Heart right ventricle (tissue), 16 donors: ENCODE data around the gene ZNF106. TPM values are rescaled to one million over a fixed set of nuclear protein-coding genes. Genes with fewer than 3 reads are reported as not detected.
A peak's percentile ranks its signal among the peaks of the same experiment; 100 is the strongest.

ENCODE experiments used
- ATAC-seq, 8 donors: fragments of 200-7000 bp; cut with Tn5 transposase; one replicate each; pipeline ENCODE4 v1.9.1; 2020; ENCODE audit warnings: mild to moderate bottlenecking in 8 of 8, moderate library complexity in 8 of 8, moderate number of reproducible peaks in 1 of 8
- DNase-seq, 2 donors: peaks; one replicate each; pipeline ENCODE4 v3.0.0-alpha.2; 2020
- H3K27ac ChIP-seq, 10 donors: fragments of 200-600 bp; sonication (generic) in 2 of 10; one replicate each; pipeline versions ENCODE4 v1.5.0 to v1.8.0; 2020 to 2022; ENCODE audit warnings: mild to moderate bottlenecking in 3 of 10
- H3K27me3 ChIP-seq, 7 donors: fragments of 200-600 bp; one replicate each; pipeline ENCODE4 v1.8.0; 2021 to 2022; ENCODE audit warnings: mild to moderate bottlenecking in 2 of 7
- H3K36me3 ChIP-seq, 9 donors: fragments of 200-600 bp; sonication (generic) in 1 of 9; one replicate each; pipeline versions ENCODE4 v1.5.0 to v1.8.0; 2020 to 2022; ENCODE audit warnings: mild to moderate bottlenecking in 2 of 9
- H3K4me1 ChIP-seq, 9 donors: fragments of 200-600 bp; sonication (generic) in 1 of 9; one replicate each; pipeline versions ENCODE4 v1.5.0 to v1.8.0; 2020 to 2022; ENCODE audit warnings: mild to moderate bottlenecking in 4 of 9
- H3K4me3 ChIP-seq, 10 donors: fragments of 200-600 bp; sonication (generic) in 2 of 10; one replicate each; pipeline versions ENCODE4 v1.5.0 to v1.8.0; 2020 to 2022; ENCODE audit warnings: mild to moderate bottlenecking in 7 of 10, moderate library complexity in 2 of 10
- H3K9me3 ChIP-seq, 11 donors: fragments of 200-600 bp in 10 of 11; sonication (generic) in 2 of 11; one replicate each; pipeline versions ENCODE4 v1.5.0 to v1.8.0; 2013 to 2022; ENCODE audit warnings: mild to moderate bottlenecking in 2 of 11, control low read depth in 1 of 11, moderate library complexity in 1 of 11
- CTCF ChIP-seq, 9 donors: fragments of 200-600 bp; sonication (generic) in 2 of 9; IDR thresholded peaks; one replicate each; pipeline versions ENCODE4 v1.5.0 to v1.8.0; 2021 to 2022; ENCODE audit warnings: antibody characterized with exemption in 9 of 9, mild to moderate bottlenecking in 5 of 9, moderate library complexity in 1 of 9
- WGBS, 2 donors: extraction: QIAGEN DNeasy Blood & Tissue Kit; methylation state at CpG; one replicate each; pipeline ENCODE4 v1.1.7; 2013; ENCODE audit warnings: inconsistent platforms in 1 of 2; 5-methylcytosine and 5-hydroxymethylcytosine counted together
- intact Hi-C, 10 donors: fragments of 100-400 bp; cut with DNase I; formaldehyde crosslinking; loops; one replicate each; pipeline versions ENCODE4 v1.11.1 to v1.14.2; 2022
- polyA plus RNA-seq, 2 donors: library from polyadenylated mRNA; stranded (reverse); fragments of 200-250 nt; gene quantifications; one replicate each; pipeline ENCODE4 v1.2.3, GENCODE V29; 2013
- total RNA-seq, 10 donors: library from RNA; stranded (reverse); fragmentation: NEBNext Ultra II Directional in 3 of 10; extraction: Animal tissue kit (Norgen Biotek cat#: 25700) in 3 of 10; gene quantifications; one replicate each; pipeline versions ENCODE4 v1.2.1 to v1.2.4, GENCODE V29; 2021 to 2023
- donor health status: Arrhythmogenic right ventricular cardiomyopathy.
- donor health status: ischemic (EF 13 %, LVEDD 7.1; RV severe dilation, severe dysfunction).
- donor health status: healthy with polysubstance abuse.
- donor health status: DM: no; HTN: yes; CAD: no.
- donor health status: DM: no; HTN: no; CAD: no.
- donor health status: ischemic (EF 25% LVEDD 6.9; RV normal size, moderate dysfunction).
- donor health status: ischemic (EF 25% LVEDD 5.7; RV mildly dilated, moderate dysfunction).
- donor health status: healthy.
- donor health status: DM: yes; HTN: yes; CAD: no.
- donor health status: Ischemic cardiomyopathy.
- donor health status: ischemic (EF 35%, LVEDD 5.7; RV mildly dilated, moderate dysfunction).
- donor health status: nonischemic (EF 11% LVEDD 7.7; RV severe dilation, severe dysfunction).
- donor health status: DM: yes; HTN: yes; CAD: no.
- donor health status: PGD.
- donor health status: ischemic (EF 29% LVEDD 5.4; RV normal size, mild dysfunction).
- donor health status: nonischemic (EF 23%, LVEDD 6.1; RV moderate dilation, normal function).

Gene ZNF106
- total and polyA plus RNA-seq, 12 donors = 52.6 to 945 (median 720) TPM

GRCh38 chr15:42371096-42371495, 119.8 kb downstream of the ZNF106 start:
- no peak for ATAC-seq

GRCh38 chr15:42368096-42368495, 122.8 kb downstream of the ZNF106 start:
- H3K36me3 ChIP-seq = peaks cover 0 to 7% (median 0%) of the 10 kb centered on the region in 9 donors
- ATAC-seq (no peak), DNase-seq (no peak)
- no peaks in the 10 kb centered on the region for H3K27me3 ChIP-seq
- intact Hi-C loops = no loop called here
- no peak overlapping the region for H3K4me3 ChIP-seq
- WGBS, 2 donors = 87 to 92% methylated on average over 3 of the region's 3 CpGs
- TF ChIP-seq CTCF (IDR thresholded peaks at IDR 0.05) = no peak
- peaks cover 0 to 40% (median 0%) of the 10 kb centered on the region in 9 donors for H3K4me1 ChIP-seq
- no peak overlapping the region for H3K27ac ChIP-seq
- peaks cover 0 to 4% (median 0%) of the 10 kb centered on the region in 11 donors for H3K9me3 ChIP-seq

More at GRCh38 chr15:42371096-42371495, 119.8 kb downstream of the ZNF106 start:
- no peak overlapping the region for H3K4me3 ChIP-seq
- 72 to 85% methylated on average over 2 of the region's 2 CpGs for WGBS, 2 donors
- H3K27ac ChIP-seq = no peak overlapping the region
- H3K9me3 ChIP-seq = peaks cover 0 to 4% (median 0%) of the 10 kb centered on the region in 11 donors
- peak in 1 of 9 donors; percentile 9 for TF ChIP-seq CTCF (IDR thresholded peaks at IDR 0.05)
- H3K27me3 ChIP-seq = no peaks in the 10 kb centered on the region
- peaks cover 0 to 32% (median 4%) of the 10 kb centered on the region in 9 donors for H3K4me1 ChIP-seq
- no peak for DNase-seq
- intact Hi-C loops = no loop called here
- H3K36me3 ChIP-seq = no peaks in the 10 kb centered on the region

GRCh38 chr15:42367041-42367440, 123.9 kb downstream of the ZNF106 start:
- ATAC-seq (peak in 4 of 8 donors; percentile 37 to 52 (median 39)), DNase-seq (no peak)
- H3K4me3 ChIP-seq = no peak overlapping the region
- WGBS, 2 donors = 69 to 91% methylated on average over 5 of the region's 5 CpGs
- peak overlapping the region in 1 of 10 donors; percentile 39 for H3K27ac ChIP-seq
- H3K4me1 ChIP-seq = peaks cover 0 to 40% (median 0%) of the 10 kb centered on the region in 9 donors
- H3K36me3 ChIP-seq = peaks cover 0 to 14% (median 0%) of the 10 kb centered on the region in 9 donors
- intact Hi-C loops = no loop called here
- TF ChIP-seq CTCF (IDR thresholded peaks at IDR 0.05) = no peak
- H3K9me3 ChIP-seq = peaks cover 0 to 4% (median 0%) of the 10 kb centered on the region in 11 donors
- no peaks in the 10 kb centered on the region for H3K27me3 ChIP-seq

- TF ChIP-seq CTCF (IDR thresholded peaks at IDR 0.05) = no peak
- Histone ChIP-seq H3K9me3 (no peaks in the 10 kb centered on the region), H3K4me1 (peaks cover 0 to 40% (median 0%) of the 10 kb centered on the region in 9 donors), H3K36me3 (peaks cover 0 to 14% (median 0%) of the 10 kb centered on the region in 9 donors), H3K4me3 (no peak overlapping the region), H3K27ac (peak overlapping the region in 1 of 10 donors; percentile 39), H3K27me3 (no peaks in the 10 kb centered on the region)
- WGBS, 2 donors = 94% methylated on average over 5 of the region's 5 CpGs
- intact Hi-C loops = no loop called here
- no peak for ATAC-seq
- DNase-seq = no peak
Observed at GRCh38 chr15:42365921-42366550, 124.9 kb downstream of the ZNF106 start.
